Coronary artery (tissue), 2 donors: ENCODE results near the gene RNF213.

Source experiments
- DNase-seq: peaks from one replicate; pipeline ENCODE4 v3.0.0-alpha.2; 2017; ENCODE audit warnings: low spot score
- H3K27ac ChIP-seq, 2 donors: fragments of 200-600 bp; sonication (generic); one replicate each; pipeline ENCODE4 v1.5.1; 2016 to 2019
- H3K4me3 ChIP-seq: fragments of 200-600 bp; sonication (generic); 2 replicates; pipeline ENCODE4 v1.5.1; 2016; ENCODE audit warnings: mild to moderate bottlenecking, moderate library complexity
- TF ChIP-seq, protein P1 (sequence below): fragments of 200-600 bp; sonication (generic); IDR thresholded peaks from one replicate; pipeline ENCODE4 v1.5.1; 2019; ENCODE audit warnings: antibody characterized with exemption

RNF213 gene

GRCh38 chr17:80246266-80246681 is 14.4 kb upstream of the RNF213 start:
- H3K27ac ChIP-seq = no peak overlapping the region
- H3K4me3 ChIP-seq = no peak overlapping the region
- TF ChIP-seq, protein P1, sequence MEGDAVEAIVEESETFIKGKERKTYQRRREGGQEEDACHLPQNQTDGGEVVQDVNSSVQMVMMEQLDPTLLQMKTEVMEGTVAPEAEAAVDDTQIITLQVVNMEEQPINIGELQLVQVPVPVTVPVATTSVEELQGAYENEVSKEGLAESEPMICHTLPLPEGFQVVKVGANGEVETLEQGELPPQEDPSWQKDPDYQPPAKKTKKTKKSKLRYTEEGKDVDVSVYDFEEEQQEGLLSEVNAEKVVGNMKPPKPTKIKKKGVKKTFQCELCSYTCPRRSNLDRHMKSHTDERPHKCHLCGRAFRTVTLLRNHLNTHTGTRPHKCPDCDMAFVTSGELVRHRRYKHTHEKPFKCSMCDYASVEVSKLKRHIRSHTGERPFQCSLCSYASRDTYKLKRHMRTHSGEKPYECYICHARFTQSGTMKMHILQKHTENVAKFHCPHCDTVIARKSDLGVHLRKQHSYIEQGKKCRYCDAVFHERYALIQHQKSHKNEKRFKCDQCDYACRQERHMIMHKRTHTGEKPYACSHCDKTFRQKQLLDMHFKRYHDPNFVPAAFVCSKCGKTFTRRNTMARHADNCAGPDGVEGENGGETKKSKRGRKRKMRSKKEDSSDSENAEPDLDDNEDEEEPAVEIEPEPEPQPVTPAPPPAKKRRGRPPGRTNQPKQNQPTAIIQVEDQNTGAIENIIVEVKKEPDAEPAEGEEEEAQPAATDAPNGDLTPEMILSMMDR = no peak
- no peak for DNase-seq

GRCh38 chr17:80246726-80247125 is 13.9 kb upstream of the RNF213 start:
- Histone ChIP-seq H3K4me3 (no peak overlapping the region), H3K27ac (no peak overlapping the region)
- TF ChIP-seq, protein P1 = no peak
- DNase-seq = no peak

- DNase-seq = no peak
- TF ChIP-seq, protein P1 = no peak
- H3K4me3 ChIP-seq = no peak overlapping the region
- H3K27ac ChIP-seq = no peak overlapping the region
Measured at GRCh38 chr17:80247561-80247960, 13.1 kb upstream of the RNF213 start.

- TF ChIP-seq, protein P1 = no peak
- H3K27ac ChIP-seq = no peak overlapping the region
- no peak for DNase-seq
- H3K4me3 ChIP-seq = no peak overlapping the region
Measured at GRCh38 chr17:80248001-80248893, 12.4 kb upstream of the RNF213 start.

GRCh38 chr17:80248894-80249710 is 11.6 kb upstream of the RNF213 start:
- Histone ChIP-seq H3K27ac (no peak overlapping the region), H3K4me3 (no peak overlapping the region)
- TF ChIP-seq, protein P1 = no peak
- no peak for DNase-seq

DNA sequence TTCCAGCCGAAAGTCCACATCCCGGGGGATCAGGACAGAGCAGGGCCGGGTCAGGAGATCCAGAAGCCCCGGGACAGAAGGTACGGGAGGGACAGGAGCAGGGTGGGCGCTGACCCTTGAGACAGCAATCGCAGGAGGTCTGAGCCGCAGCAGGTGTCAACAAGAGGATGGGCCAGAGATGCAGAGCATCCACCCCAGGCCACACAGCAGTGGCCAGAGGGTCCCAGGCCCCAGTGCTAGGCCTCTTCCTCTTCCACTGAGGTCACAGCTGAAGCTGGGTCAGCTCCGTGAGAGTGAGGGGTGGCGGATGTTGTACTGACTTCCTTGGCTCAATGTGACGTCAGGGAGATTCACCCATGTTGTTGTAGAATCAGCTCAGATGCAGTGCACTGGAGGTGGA is 8.7 kb upstream of the RNF213 start:
- H3K27ac ChIP-seq = no peak overlapping the region
- H3K4me3 ChIP-seq = no peak overlapping the region
- DNase-seq = no peak
- TF ChIP-seq, protein P1 = no peak
